H1 (cell line): ENCODE measurements around the gene GPR37. TPM values are rescaled to one million over a fixed set of nuclear protein-coding genes. Genes with fewer than 3 reads are reported as not detected.

ENCODE experiments used
- CTCF ChIA-PET: fragments of 300-600 bp; sonication (Branson Sonifier 250); formaldehyde crosslinking; loops from one replicate; lab custom pipeline; 2021; ENCODE audit not compliant: partially characterized antibody; lab: Charles Lee
- POLR2A ChIA-PET: fragments of 300-600 bp; sonication (Branson Sonifier 250); formaldehyde crosslinking; loops from one replicate; lab custom pipeline; 2021; ENCODE audit warnings: inconsistent platforms; ENCODE audit not compliant: partially characterized antibody; lab: Charles Lee
- DNase-seq, 2 experiments: peaks; one replicate each; pipeline versions ENCODE4 v3.0.0 to v3.0.0-alpha.2; 2010 to 2022; ENCODE audit warnings: low spot score in 2 of 2, low read depth in 1 of 2, mixed read lengths in 1 of 2
- FAIRE-seq: peaks from 2 replicates; lab custom pipeline; 2011; peaks lifted over from hg19 to GRCh38; lab: Jason Lieb, UNC
- H2AFZ ChIP-seq: 2 replicates; pipeline ENCODE4 v1.8.1; 2012; ENCODE audit warnings: low read length, inconsistent platforms
- H2AK5ac ChIP-seq: 2 replicates; pipeline ENCODE4 v1.6.1; 2013; ENCODE audit warnings: low read depth, low read length
- H2BK120ac ChIP-seq: replicated peaks from 2 replicates; pipeline ENCODE3; 2013; ENCODE audit warnings: low read depth, low read length, inconsistent platforms
- H2BK12ac ChIP-seq: 2 replicates; pipeline ENCODE4 v1.6.1; 2013; ENCODE audit warnings: low read depth, low read length
- H2BK15ac ChIP-seq: 2 replicates; pipeline ENCODE4 v1.6.1; 2013; ENCODE audit warnings: low read length
- H2BK20ac ChIP-seq: 2 replicates; pipeline ENCODE4 v1.6.1; 2013; ENCODE audit warnings: low read length
- H2BK5ac ChIP-seq: 2 replicates; pipeline ENCODE4 v1.6.1; 2013; ENCODE audit warnings: low read depth, low read length
- H3K14ac ChIP-seq: 2 replicates; pipeline ENCODE4 v1.6.1; 2013; ENCODE audit warnings: inconsistent platforms; ENCODE audit not compliant: insufficient read length
- H3K18ac ChIP-seq: 2 replicates; pipeline ENCODE4 v1.6.1; 2013; ENCODE audit warnings: low read length; ENCODE audit errors: extremely low read depth
- H3K23ac ChIP-seq: 2 replicates; pipeline ENCODE4 v1.6.1; 2013; ENCODE audit warnings: inconsistent platforms; ENCODE audit not compliant: insufficient read length
- H3K23me2 ChIP-seq: 2 replicates; pipeline ENCODE4 v1.6.1; 2013; ENCODE audit warnings: low read depth, low read length
- H3K27ac ChIP-seq: 2 replicates; pipeline ENCODE4 v1.6.1; 2011; ENCODE audit warnings: low read depth, low read length, inconsistent platforms
- H3K27me3 ChIP-seq, 4 experiments: replicated peaks in 1 of 4; 1 replicate in 1 of 4; 2 replicates in 3 of 4; pipeline versions ENCODE4 v1.6.1 to v1.8.1; 2011 to 2013; ENCODE audit warnings: low read length in 3 of 4, mild to moderate bottlenecking in 3 of 4, inconsistent platforms in 2 of 4, mixed read lengths in 2 of 4, moderate library complexity in 1 of 4; ENCODE audit not compliant: control insufficient read depth in 3 of 4, insufficient read depth in 3 of 4; ENCODE audit errors: extremely low read depth in 1 of 4
- H3K36me3 ChIP-seq, 4 experiments: 2 replicates each; pipeline versions ENCODE4 v1.6.1 to v1.8.1; 2011 to 2013; ENCODE audit warnings: mild to moderate bottlenecking in 4 of 4, low read length in 3 of 4, moderate library complexity in 2 of 4, control low read depth in 1 of 4, inconsistent platforms in 1 of 4; ENCODE audit not compliant: insufficient read depth in 4 of 4, control insufficient read depth in 2 of 4
- H3K4ac ChIP-seq: replicated peaks from 2 replicates; pipeline ENCODE3; 2013; ENCODE audit warnings: low read length, low read depth, mixed read lengths, inconsistent platforms; ENCODE audit not compliant: insufficient read length
- H3K4me1 ChIP-seq, 4 experiments: replicated peaks in 1 of 4; 1 replicate in 1 of 4; 2 replicates in 3 of 4; pipeline versions ENCODE4 v1.6.1 to v1.8.1; 2011 to 2013; ENCODE audit warnings: low read length in 3 of 4, inconsistent platforms in 2 of 4, mixed read lengths in 1 of 4; ENCODE audit not compliant: insufficient read depth in 4 of 4, control insufficient read depth in 3 of 4
- H3K4me2 ChIP-seq, 2 experiments: 2 replicates each; pipeline versions ENCODE4 v1.6.1 to v1.8.1; 2011 to 2013; ENCODE audit warnings: low read depth in 2 of 2, low read length in 2 of 2, control low read depth in 1 of 2, inconsistent platforms in 1 of 2, mild to moderate bottlenecking in 1 of 2; ENCODE audit not compliant: insufficient read depth in 1 of 2
- H3K4me3 ChIP-seq, 4 experiments: fragments of 200-600, 300-600 bp in 1 of 4; sonication (generic), shearing (Covaris generic), sonication (Bioruptor Twin) in 1 of 4; 2 replicates each; pipeline versions ENCODE4 v1.5.1 to v1.8.1; 2011 to 2016; ENCODE audit warnings: low read length in 4 of 4, low read depth in 3 of 4, control low read depth in 2 of 4, inconsistent platforms in 2 of 4, mild to moderate bottlenecking in 2 of 4, mixed read lengths in 1 of 4, moderate library complexity in 1 of 4; ENCODE audit not compliant: insufficient read depth in 2 of 4; ENCODE audit errors: extremely low read depth in 1 of 4
- H3K56ac ChIP-seq: replicated peaks from 2 replicates; pipeline ENCODE3; 2013; ENCODE audit warnings: low read depth, mild to moderate bottlenecking, mixed read lengths, low read length, inconsistent platforms; ENCODE audit not compliant: insufficient read length
- H3K79me1 ChIP-seq: 2 replicates; pipeline ENCODE4 v1.6.1; 2013; ENCODE audit warnings: low read depth, low read length, control low read depth
- H3K79me2 ChIP-seq, 2 experiments: 2 replicates each; pipeline versions ENCODE4 v1.6.1 to v1.8.1; 2012 to 2013; ENCODE audit warnings: low read length in 2 of 2, mild to moderate bottlenecking in 2 of 2, inconsistent platforms in 1 of 2; ENCODE audit not compliant: insufficient read depth in 2 of 2, control insufficient read depth in 1 of 2
- H3K9ac ChIP-seq, 4 experiments: replicated peaks in 1 of 4; 1 replicate in 1 of 4; 2 replicates in 3 of 4; pipeline versions ENCODE4 v1.6.1 to v1.8.1; 2011 to 2013; ENCODE audit warnings: low read depth in 3 of 4, low read length in 3 of 4, control low read depth in 2 of 4, mild to moderate bottlenecking in 2 of 4, moderate library complexity in 2 of 4, inconsistent platforms in 1 of 4; ENCODE audit errors: extremely low read depth in 1 of 4
- H3K9me3 ChIP-seq, 2 experiments: 2 replicates each; pipeline versions ENCODE4 v1.6.1 to v1.8.1; 2012 to 2013; ENCODE audit warnings: mild to moderate bottlenecking in 2 of 2, moderate library complexity in 2 of 2, control low read depth in 1 of 2, inconsistent platforms in 1 of 2, low read depth in 1 of 2, low read length in 1 of 2, mixed read lengths in 1 of 2; ENCODE audit not compliant: insufficient read depth in 2 of 2
- H4K20me1 ChIP-seq, 2 experiments: replicated peaks in 1 of 2; 2 replicates each; pipeline versions ENCODE3 to v1.8.1; 2011 to 2013; ENCODE audit warnings: inconsistent platforms in 2 of 2, low read length in 2 of 2, mild to moderate bottlenecking in 1 of 2; ENCODE audit not compliant: insufficient read depth in 2 of 2, control insufficient read depth in 1 of 2
- H4K5ac ChIP-seq: 2 replicates; pipeline ENCODE4 v1.6.1; 2013; ENCODE audit warnings: low read length, low read depth, mixed read lengths, inconsistent platforms; ENCODE audit not compliant: insufficient read length
- H4K8ac ChIP-seq: 2 replicates; pipeline ENCODE4 v1.8.0; 2013; ENCODE audit warnings: mild to moderate bottlenecking, moderate library complexity, low read length, inconsistent platforms; ENCODE audit not compliant: insufficient read depth; ENCODE audit errors: extremely low read depth
- H4K91ac ChIP-seq: replicated peaks from 2 replicates; pipeline ENCODE3; 2013; ENCODE audit warnings: low read length, mixed read lengths, inconsistent platforms; ENCODE audit not compliant: insufficient read length
- ATF2 ChIP-seq: IDR thresholded peaks from 2 replicates; pipeline ENCODE4 v1.6.1; 2012; ENCODE audit warnings: low read length, inconsistent platforms
- BCL11A ChIP-seq, 2 experiments: IDR thresholded peaks; one replicate each; pipeline ENCODE4 v1.6.1; 2011; ENCODE audit warnings: low read depth in 2 of 2, low read length in 2 of 2, mild to moderate bottlenecking in 2 of 2
- MAFK ChIP-seq: IDR thresholded peaks from 2 replicates; pipeline ENCODE4 v1.6.1; 2012; ENCODE audit warnings: low read depth, mild to moderate bottlenecking, improper control_type of control experiment, low read length
- RFX5 ChIP-seq: IDR thresholded peaks from 2 replicates; pipeline ENCODE4 v1.6.1; 2011; ENCODE audit warnings: low read depth, low read length, improper control_type of control experiment, borderline replicate concordance
- WGBS, 2 experiments: shearing (Covaris generic) in 1 of 2; methylation state at CpG; one replicate each; pipeline versions ENCODE4 v1.1.6 to v1.1.7; 2013 to 2015; ENCODE audit warnings: low lambda C conversion rate in 2 of 2, mixed read lengths in 2 of 2, inconsistent platforms in 1 of 2, low coverage in 1 of 2, missing lambda C conversion rate in 1 of 2; ENCODE audit not compliant: insufficient replicate concordance in 2 of 2, insufficient coverage in 1 of 2, insufficient read length in 1 of 2; ENCODE audit errors: extremely low coverage in 1 of 2, missing lambda C conversion rate in 1 of 2; 5-methylcytosine and 5-hydroxymethylcytosine counted together
- polyA plus RNA-seq, 7 experiments: library from polyadenylated mRNA; depleted of rRNA in 3 of 7; stranded (reverse) in 5 of 7; unstranded in 2 of 7; fragments of >200 nt in 5 of 7; fragments of 200-250 nt in 2 of 7; gene quantifications; 1 replicate in 5 of 7; 2 replicates in 1 of 7; 4 replicates in 1 of 7; pipeline versions ENCODE4 v1.2.1 to v1.2.3, GENCODE V29; 2011 to 2013; ENCODE audit warnings: missing spikeins in 2 of 7, mixed read lengths in 2 of 7
- total RNA-seq: library from RNA; stranded (reverse); fragmentation: NEBNext Ultra II Directional; extraction: Animal tissue kit (Norgen Biotek cat#: 25700); gene quantifications from 2 replicates; pipeline ENCODE4 v1.2.1, GENCODE V29; 2021
- TF ChIP-seq, protein P1 (sequence below): IDR thresholded peaks from 2 replicates; pipeline ENCODE4 v1.6.1; 2012; ENCODE audit warnings: inconsistent platforms
- TF ChIP-seq, protein P2 (sequence below): IDR thresholded peaks from 2 replicates; pipeline ENCODE4 v1.6.1; 2012; ENCODE audit warnings: inconsistent platforms

The GPR37 gene
- total and polyA plus RNA-seq, 2 of the 8 experiments (the other 6 are each of a cell fraction or from before 2014, with no cell fraction given): 1.5 to 17.4 TPM

DNA sequence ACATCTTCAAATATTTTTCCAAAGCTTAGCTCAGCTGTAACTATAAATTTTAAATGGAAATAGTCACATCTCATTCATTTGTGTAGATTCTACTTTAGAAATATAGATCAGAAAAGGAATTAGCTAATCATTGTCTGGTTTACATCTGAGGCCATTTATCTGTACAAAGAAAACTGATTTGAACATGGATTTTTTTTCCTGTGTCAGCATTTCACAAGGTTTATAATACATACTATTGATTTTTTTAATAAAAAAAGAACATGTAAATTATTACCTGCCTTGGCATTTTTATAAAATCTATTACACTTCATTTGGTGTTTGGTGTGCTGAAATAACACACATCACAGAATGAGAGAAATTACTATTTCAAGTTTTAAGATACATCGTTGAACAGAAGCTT is 3.5 kb upstream of the GPR37 start:
- H3K79me1 ChIP-seq: no peaks in the 10 kb centered on the region
- H2BK12ac ChIP-seq: no peak overlapping the region
- no peaks in the 10 kb centered on the region for H3K79me2 ChIP-seq
- H3K27ac ChIP-seq: no peak overlapping the region
- no peaks in the 10 kb centered on the region for H3K9me3 ChIP-seq
- no peak overlapping the region for H3K4ac ChIP-seq
- H2AFZ ChIP-seq: no peak overlapping the region
- H2BK120ac ChIP-seq: no peak overlapping the region
- peaks cover 19% of the 10 kb centered on the region for H3K23me2 ChIP-seq
- no peak overlapping the region for H4K91ac ChIP-seq
- 62% methylated on average over 1 of the region's 1 CpG; no CpG with 5 or more reads in 1 of the 2 experiments for WGBS, 2 experiments
- no peak overlapping the region for H2BK20ac ChIP-seq
- no peak for TF ChIP-seq RFX5
- TF ChIP-seq ATF2: no peak
- no peak for TF ChIP-seq BCL11A (IDR thresholded peaks at IDR 0.05; ENCODE audit: low read depth in 2 of 2, low read length in 2 of 2)
- TF ChIP-seq, protein P1, sequence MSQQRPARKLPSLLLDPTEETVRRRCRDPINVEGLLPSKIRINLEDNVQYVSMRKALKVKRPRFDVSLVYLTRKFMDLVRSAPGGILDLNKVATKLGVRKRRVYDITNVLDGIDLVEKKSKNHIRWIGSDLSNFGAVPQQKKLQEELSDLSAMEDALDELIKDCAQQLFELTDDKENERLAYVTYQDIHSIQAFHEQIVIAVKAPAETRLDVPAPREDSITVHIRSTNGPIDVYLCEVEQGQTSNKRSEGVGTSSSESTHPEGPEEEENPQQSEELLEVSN: no peak
- peak; percentile 34; the same call in 1 of the 2 replicates for TF ChIP-seq MAFK
- TF ChIP-seq, protein P2, sequence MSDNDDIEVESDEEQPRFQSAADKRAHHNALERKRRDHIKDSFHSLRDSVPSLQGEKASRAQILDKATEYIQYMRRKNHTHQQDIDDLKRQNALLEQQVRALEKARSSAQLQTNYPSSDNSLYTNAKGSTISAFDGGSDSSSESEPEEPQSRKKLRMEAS: no peak
- H3K14ac ChIP-seq: no peak overlapping the region
- no peak for FAIRE-seq
- H3K23ac ChIP-seq: no peak overlapping the region
- H3K27me3 ChIP-seq: peaks cover under 1 to 11% (median 8%) of the 10 kb centered on the region in 4 experiments; a peak in 6 of 7 replicates
- no peak overlapping the region for H3K9ac ChIP-seq
- peaks cover 0 to 3% (median under 1%) of the 10 kb centered on the region in 4 experiments; a peak in 5 of 7 replicates for H3K4me1 ChIP-seq
- H2AK5ac ChIP-seq: no peak overlapping the region
- no peak overlapping the region for H3K56ac ChIP-seq
- no peak overlapping the region for H3K18ac ChIP-seq
- H3K36me3 ChIP-seq: no peaks in the 10 kb centered on the region
- ChIA-PET POLR2A (no interaction called here), CTCF (interaction anchor here (1.2 to 1.5 kb wide), 3 partner anchors 15 to 667 kb away, joined by 3 to 4 read pairs (median 4); no protein-coding TSS in a partner anchor)
- no peak for DNase-seq
- H4K20me1 ChIP-seq: no peaks in the 10 kb centered on the region
- no peak overlapping the region for H2BK5ac ChIP-seq
- H4K5ac ChIP-seq: no peak overlapping the region
- no peak overlapping the region for H2BK15ac ChIP-seq
- H4K8ac ChIP-seq: no peak overlapping the region
- H3K4me3 ChIP-seq: no peak overlapping the region
- H3K4me2 ChIP-seq: no peak overlapping the region
